Nasal cavity respiratory epithelium epithelial cell of viscerocranial mucosa (primary cell): ENCODE data around the gene CASP9. TPM values are rescaled to one million over a fixed set of nuclear protein-coding genes. Genes with fewer than 3 reads are reported as not detected.

Experiments used
- total RNA-seq: library from RNA; depleted of rRNA; stranded (reverse); fragments of >200 nt; gene quantifications from 2 replicates; pipeline ENCODE4 v1.2.3, GENCODE V29; 2014

Gene CASP9
- 3.4 and 5.6 TPM in 2 replicates for total RNA-seq

DNA sequence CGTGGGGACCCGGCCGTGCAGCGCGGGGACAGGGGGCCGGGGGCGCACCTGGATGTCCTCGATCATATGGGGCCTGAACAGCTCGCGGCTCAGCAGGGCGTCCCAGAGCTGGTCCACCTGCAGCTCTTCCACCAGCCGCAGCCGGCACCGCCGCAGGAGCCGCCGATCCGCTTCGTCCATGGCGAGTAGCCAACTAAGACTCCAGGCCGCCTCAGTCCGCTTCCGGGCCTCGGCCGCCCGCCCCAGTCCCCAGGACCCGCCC is at the start of gene CASP9:
TSS of gene CASP9 (minus strand) at position 195 of the 262 bp plus-strand sequence. CDS start at position 180, 15 bp downstream.

DNA sequence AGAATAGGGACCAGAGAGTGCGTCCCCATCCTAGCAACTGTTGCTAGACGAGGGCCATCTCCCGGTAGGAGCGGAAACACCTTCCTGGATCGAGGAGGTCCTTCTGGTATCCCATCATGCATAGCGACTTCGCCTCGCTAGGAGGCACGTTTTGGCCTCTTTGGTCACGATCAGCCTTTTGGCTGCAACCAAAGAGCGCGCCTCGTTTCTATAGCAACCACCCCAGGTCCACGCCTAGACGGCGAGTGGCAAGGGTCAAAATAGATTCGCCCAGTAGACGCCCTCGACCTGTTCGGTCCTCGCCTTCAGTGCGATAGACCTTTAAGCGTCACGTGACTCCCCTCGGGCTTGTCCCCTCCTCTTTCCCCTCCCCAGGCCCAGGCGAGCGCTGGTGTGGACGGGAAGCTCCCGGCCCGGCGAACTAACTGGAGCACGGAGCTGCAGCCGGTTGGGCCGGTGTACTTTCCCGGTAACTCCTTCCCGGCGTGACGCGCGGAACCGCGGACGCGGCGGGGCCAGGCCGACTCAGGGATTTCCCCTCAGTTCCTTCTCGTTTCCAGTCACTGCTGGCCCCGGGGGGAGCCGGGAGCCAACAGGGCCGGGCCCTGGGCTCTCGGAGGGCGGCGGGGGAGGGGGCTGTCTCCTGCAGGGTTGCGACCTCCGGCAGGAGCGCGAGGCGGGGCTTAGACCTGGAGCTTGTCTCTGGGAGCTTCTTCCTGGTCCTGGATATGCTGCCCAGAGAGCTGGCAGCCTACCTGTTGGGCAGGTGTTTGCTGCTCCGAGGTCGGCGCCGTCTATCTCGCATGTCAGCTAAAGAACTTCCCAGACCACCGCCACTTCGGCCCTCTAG is 2.7 kb upstream of the CASP9 start, which contains the start of gene DNAJC16:
TSS of gene DNAJC16 (plus strand) at position 359 of the 850 bp plus-strand sequence. CDS start 2,258 bp downstream, outside the sequence.

DNA sequence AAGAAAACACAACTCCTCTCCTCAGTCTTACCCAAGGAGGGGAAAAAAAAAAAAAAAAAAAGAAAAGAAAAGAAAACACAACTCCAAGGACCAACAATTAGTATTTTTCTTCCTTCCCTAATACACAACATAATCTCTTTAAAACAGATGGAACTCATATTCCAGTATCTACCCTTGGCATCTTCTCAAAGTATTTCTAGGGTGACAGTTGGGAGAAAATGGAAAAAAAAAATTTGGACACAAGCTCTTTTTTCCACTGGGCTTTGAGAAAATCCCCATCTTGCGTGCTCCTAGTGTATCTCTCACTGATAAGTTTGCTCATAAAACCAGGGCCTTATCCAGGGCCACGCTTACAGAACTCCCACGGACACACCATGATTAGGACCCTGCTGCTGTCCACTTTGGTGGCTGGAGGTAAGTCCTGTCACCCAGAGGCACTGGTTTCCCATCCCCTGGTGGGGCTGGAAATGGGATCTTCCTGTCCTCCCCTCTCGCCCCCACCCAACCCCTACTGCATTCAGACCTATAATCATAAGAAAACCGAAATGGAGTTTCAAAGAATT is 48.2 kb downstream of the CASP9 start, which contains the start of gene CELA2B:
TSS of gene CELA2B (plus strand) at position 353 of the 563 bp plus-strand sequence. CDS start at position 375, 22 bp downstream.

DNA sequence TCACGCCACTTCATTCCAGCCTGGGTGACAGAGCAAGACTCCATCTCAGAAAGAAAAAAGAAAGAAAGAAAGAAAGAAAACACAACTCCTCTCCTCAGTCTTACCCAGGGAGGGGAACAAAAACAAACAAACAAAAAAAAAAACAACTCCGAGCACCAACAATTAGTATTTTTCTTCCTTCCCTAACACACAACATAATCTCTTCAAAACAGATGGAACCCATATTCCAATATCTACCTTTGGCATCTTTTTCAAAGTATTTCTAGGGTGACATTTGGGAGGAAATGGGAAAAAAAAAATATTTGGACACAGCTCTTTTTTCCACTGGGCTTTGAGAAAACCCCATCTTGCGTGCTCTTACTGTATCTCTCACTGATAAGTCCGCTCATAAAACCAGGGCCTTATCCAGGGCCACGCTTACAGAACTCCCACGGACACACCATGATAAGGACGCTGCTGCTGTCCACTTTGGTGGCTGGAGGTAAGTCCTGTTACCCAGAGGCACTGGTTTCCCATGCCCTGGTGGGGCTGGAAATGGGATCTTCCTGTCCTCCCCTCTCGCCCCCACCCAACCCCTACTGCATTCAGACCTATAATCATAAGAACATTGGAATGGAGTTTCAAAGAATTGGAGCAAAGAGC is 67.6 kb downstream of the CASP9 start, which contains the start of gene CELA2A:
TSS of gene CELA2A (plus strand) at position 420 of the 642 bp plus-strand sequence. CDS start at position 442, 22 bp downstream.

Other genes with a start within 250 kb of the CASP9 start
- 33.5 and 54.9 TPM in 2 replicates for gene EFHD2, start 114.3 kb downstream of the CASP9 start, total RNA-seq
- under 0.01 TPM in 1 of 2 replicates, not detected in the other for gene CTRC, start 85.8 kb downstream of the CASP9 start, total RNA-seq
- gene CELA2A, start 67.5 kb downstream of the CASP9 start, total RNA-seq, result not detected in 2 replicates
- not detected in 2 replicates for gene CELA2B, start 48.1 kb downstream of the CASP9 start, total RNA-seq
- 20.8 and 30.3 TPM in 2 replicates for gene DNAJC16, start 2.6 kb upstream of the CASP9 start, total RNA-seq
- gene AGMAT, start 60.8 kb upstream of the CASP9 start, total RNA-seq, result 0.93 and 1.4 TPM in 2 replicates
- gene DDI2, start 93.2 kb upstream of the CASP9 start, total RNA-seq, result 12.6 and 45.5 TPM in 2 replicates
- gene PLEKHM2, start 160.1 kb upstream of the CASP9 start, total RNA-seq, result 74.8 and 114 TPM in 2 replicates
- gene SLC25A34, start 212.0 kb upstream of the CASP9 start, total RNA-seq, result 0.68 and 1.7 TPM in 2 replicates
- not detected in 2 replicates for gene TMEM82, start 218.3 kb upstream of the CASP9 start, total RNA-seq
- 96.7 and 131 TPM in 2 replicates for gene FBLIM1, start 234.6 kb upstream of the CASP9 start, total RNA-seq